Measurements from ENCODE around the gene BEGAIN. TPM values are rescaled to one million over a fixed set of nuclear protein-coding genes. Genes with fewer than 3 reads are reported as not detected.

The BEGAIN gene
- total RNA-seq, 1 donor from 2014 or later: 12.3 TPM

DNA sequence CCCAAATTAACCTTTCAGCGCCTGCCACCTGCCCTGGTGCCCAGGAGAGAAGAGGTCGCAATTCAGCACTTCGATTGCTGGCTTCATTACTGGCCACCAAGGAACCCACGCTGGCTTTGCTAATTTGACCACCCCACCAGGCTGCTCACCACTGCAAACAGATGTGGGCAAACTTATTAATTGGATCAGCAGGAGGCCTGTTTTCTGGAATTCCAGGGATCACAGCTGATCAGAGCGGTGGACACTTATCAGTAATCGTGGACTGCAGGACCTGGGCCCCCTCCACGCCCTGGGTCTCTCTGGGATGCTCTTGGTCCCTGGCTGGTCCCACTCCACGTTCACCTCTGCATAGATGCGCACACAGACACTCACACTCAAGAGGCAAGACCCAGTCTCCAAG is 27.8 kb downstream of the BEGAIN start:
- intact Hi-C loops (cut with DNase I): no loop called here
- ATAC-seq (no peak), DNase-seq (ENCODE audit: low spot score) (no peak)

- ATAC-seq: no peak
- intact Hi-C loops (cut with DNase I): no loop called here
- no peak for DNase-seq (ENCODE audit: low spot score)
Observed at GRCh38 chr14:100558966-100559365, 28.3 kb downstream of the BEGAIN start.

- DNase-seq (ENCODE audit: low spot score): no peak
- intact Hi-C loops (cut with DNase I): no loop called here
Observed at GRCh38 chr14:100558226-100558625, 29.0 kb downstream of the BEGAIN start.

DNA sequence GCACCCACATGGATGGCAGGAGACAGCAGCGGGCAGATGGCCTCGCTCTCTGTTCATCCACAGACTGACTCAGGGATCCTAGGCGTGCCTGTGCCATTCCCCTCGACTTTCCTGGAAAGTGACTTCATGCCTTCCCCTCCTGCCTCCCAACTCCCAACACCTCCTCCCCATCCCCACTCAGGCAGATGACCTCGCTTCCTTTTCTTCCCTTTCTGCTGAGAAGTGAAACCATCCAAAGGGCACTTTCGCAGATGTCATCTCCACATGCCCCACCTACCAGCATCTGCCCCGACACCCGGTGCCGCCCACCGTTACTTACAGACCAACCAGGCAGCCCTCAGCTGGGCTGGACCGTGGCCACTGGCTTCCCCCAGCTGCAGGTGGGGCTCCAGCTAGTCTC is 29.6 kb downstream of the BEGAIN start:
- ATAC-seq (no peak), DNase-seq (ENCODE audit: low spot score) (no peak)
- intact Hi-C loops (cut with DNase I): no loop called here

More at GRCh38 chr14:100558226-100558625, 29.0 kb downstream of the BEGAIN start:
- no peak for ATAC-seq

DNA sequence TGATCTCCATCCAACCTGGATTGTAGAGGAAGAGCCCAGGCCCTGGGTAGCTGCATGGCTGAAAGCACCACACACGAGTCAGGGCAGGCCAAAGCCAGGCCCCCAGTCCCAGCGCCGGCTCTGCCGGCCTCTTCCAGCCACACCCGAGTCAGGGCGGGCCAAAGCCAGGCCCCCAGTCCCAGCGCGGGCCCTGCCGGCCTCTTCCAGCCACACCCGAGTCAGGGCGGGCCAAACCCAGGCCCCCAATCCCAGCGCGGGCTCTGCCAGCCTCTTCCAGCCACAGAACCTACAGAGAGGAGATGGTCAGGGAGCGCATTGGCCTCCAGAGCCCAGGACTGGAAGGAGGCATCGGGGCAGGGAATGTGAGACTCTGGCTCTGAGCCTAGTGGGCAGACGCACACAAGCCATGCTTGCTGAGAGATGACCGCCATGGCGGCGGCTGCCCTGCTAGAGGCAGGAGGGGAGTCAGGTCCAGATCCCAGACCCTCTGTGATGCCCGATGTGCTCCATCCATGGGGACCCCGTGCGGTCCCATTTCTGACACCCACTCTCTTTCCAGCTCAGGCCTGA is 30.2 kb downstream of the BEGAIN start:
- DNase-seq (ENCODE audit: low spot score): no peak
- intact Hi-C loops (cut with DNase I): no loop called here
- peak; percentile 28 for ATAC-seq

DNA sequence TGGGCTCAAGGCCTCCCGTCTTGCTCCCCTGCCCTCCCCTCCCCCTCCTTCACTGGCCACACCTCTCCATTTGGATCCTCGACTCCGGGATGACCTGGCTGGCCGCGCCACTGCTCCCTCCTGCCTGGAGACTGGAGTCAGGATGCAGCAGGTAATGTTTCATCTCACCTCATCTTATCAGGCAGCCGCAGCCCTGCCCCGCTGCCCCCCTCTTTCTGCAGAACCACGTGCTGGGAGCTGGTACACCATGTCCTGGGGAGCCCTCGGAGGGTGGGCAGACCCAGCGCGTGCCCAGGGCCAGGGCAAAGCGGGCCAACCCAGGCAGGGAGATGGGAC is 31.1 kb downstream of the BEGAIN start:
- intact Hi-C loops (cut with DNase I): no loop called here
- no peak for DNase-seq (ENCODE audit: low spot score)
- ATAC-seq: no peak

- intact Hi-C loops (cut with DNase I): no loop called here
- DNase-seq (ENCODE audit: low spot score) (no peak), ATAC-seq (no peak)
Observed at GRCh38 chr14:100555436-100556139, 31.6 kb downstream of the BEGAIN start.

- intact Hi-C loops (cut with DNase I): no loop called here
- ATAC-seq (no peak), DNase-seq (ENCODE audit: low spot score) (no peak)
Observed at GRCh38 chr14:100554696-100555320, 32.4 kb downstream of the BEGAIN start.

DNA sequence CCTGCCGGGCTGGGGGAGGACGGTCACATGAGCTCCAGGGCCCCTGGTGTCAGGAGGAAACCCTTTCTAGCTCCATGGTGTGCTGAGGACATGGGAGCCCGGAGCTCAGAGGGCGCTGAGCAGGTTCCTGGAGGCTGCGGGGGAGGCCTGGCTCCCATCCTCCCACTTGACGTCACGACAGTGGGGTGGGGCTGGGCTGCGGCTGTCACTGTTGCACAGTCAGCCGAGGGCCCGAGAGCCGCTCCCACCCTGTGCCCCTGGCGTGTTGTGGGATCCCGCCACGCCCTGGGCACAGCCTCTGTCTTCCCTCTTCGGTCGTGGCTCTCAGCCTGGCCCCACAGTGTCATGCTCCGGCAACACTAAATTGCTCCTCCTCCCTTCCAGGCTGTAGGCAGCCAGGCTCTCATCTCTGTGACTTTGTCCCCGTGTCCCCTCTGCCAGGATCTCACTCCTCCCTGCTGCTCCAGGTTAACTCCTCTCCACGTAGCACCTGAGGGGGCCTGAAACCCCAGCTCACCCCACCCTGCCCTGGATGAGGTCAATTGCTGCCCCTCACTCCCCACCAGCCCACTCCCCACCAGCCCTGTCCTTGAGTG is 33.0 kb downstream of the BEGAIN start:
- intact Hi-C loops (cut with DNase I): no loop called here
- DNase-seq (ENCODE audit: low spot score) (peak; percentile 77), ATAC-seq (peak; percentile 84)

DNA sequence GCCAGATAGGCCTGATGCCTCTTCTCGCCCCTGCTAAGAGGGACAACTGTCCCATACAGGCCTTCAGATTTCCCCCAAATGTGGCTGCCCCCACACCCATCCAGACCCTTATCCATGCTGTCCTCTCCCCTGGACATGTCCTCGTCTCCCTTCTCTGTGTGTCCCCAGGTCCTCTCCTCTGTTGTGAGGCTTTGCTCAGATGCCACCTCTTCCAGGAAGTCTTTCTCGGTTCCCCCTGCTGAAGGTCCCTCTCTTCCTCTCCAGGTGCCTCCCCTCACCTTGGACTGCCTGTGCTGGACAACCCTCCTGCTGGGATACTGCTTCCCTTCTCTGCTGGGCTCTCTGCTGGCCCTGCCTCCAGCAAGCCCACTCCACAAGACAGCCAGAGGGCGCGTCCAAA is 33.7 kb downstream of the BEGAIN start:
- no peak for DNase-seq (ENCODE audit: low spot score)
- intact Hi-C loops (cut with DNase I): no loop called here
- ATAC-seq: no peak

- intact Hi-C loops (cut with DNase I): no loop called here
- no peak for ATAC-seq
Observed at GRCh38 chr14:100552524-100553125, 34.6 kb downstream of the BEGAIN start.

GRCh38 chr14:100551056-100551455 is 36.2 kb downstream of the BEGAIN start:
- no peak for ATAC-seq
- intact Hi-C loops (cut with DNase I): no loop called here
- DNase-seq (ENCODE audit: low spot score): no peak

More at GRCh38 chr14:100552524-100553125, 34.6 kb downstream of the BEGAIN start:
- DNase-seq (ENCODE audit: low spot score): no peak

DNA sequence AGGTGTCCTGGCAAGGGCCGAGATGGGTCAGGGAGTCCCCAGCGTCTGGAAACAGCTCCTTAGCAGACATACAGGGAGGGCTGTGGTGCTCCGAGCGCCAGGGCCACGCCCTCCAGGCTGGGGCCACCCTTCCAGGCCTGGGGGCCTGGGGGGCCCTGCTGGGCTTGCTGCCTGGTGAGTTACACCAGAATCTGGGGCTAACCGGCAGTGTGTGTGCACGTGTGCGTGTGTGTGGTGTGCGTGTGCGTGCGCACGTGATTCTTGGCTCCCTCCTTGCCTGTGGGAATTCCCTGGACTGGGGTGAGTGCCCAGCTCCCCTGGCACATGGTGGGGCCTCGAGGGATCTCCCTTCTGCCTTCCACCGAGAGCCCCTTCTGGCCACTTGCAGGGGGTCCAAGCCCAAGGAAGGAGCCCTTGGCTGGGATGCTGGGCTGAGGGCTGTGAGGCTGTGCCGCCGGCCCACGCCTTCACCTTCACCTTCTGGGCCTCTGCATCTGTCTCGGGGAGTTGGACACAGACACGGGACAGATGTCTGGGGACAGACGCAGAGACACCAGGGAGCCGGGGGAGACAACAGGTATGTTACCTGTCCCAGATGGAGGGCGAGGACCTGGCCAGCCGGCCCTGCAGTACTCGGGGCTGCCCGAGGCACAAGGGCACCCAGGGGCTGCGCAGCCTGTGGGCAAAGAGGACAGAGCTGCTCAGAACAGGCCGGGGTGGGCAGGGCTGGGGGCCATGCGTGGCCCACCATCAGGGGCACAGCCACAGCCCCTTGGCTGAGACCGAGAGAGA is 37.2 kb downstream of the BEGAIN start:
- DNase-seq (ENCODE audit: low spot score) (no peak), ATAC-seq (peak; percentile 16)
- intact Hi-C loops (cut with DNase I): no loop called here

GRCh38 chr14:100548939-100549338 is 38.3 kb downstream of the BEGAIN start:
- ATAC-seq: no peak
- intact Hi-C loops (cut with DNase I): no loop called here
- DNase-seq (ENCODE audit: low spot score): no peak

GRCh38 chr14:100548295-100548655 is 38.9 kb downstream of the BEGAIN start:
- ATAC-seq (no peak), DNase-seq (ENCODE audit: low spot score) (no peak)
- intact Hi-C loops (cut with DNase I): no loop called here

GRCh38 chr14:100547633-100548294 is 39.5 kb downstream of the BEGAIN start:
- ATAC-seq (peak; percentile 57), DNase-seq (ENCODE audit: low spot score) (no peak)
- intact Hi-C loops (cut with DNase I): no loop called here

GRCh38 chr14:100546051-100546443 is 41.2 kb downstream of the BEGAIN start:
- intact Hi-C loops (cut with DNase I): no loop called here
- DNase-seq (ENCODE audit: low spot score) (no peak), ATAC-seq (peak; percentile 43)

DNA sequence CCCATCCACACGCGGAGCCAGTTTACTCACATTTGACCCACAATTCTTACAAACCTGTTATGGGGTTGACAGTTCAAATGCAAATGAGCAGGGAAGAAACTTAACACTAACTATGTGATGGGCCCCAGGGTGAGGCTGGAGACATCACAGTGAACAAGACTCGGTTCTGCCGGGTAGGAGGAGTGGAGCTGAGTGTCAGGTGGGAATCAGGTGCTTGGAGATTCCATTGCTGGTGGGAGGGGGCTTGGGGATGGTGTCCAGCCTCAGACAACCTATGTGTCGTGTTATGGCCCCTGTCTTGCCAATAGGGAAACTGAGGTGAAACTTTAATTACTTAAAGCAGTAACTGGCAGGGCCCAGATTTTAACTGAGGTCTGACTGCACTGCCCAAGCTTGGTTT is 41.9 kb downstream of the BEGAIN start:
- DNase-seq (ENCODE audit: low spot score): no peak
- intact Hi-C loops (cut with DNase I): no loop called here

More for the DNA sequence above, 41.9 kb downstream of the BEGAIN start:
- no peak for ATAC-seq
